ENCODE results near the gene DOCK4. TPM values are rescaled to one million over a fixed set of nuclear protein-coding genes. Genes with fewer than 3 reads are reported as not detected.

The DOCK4 gene
- polyA plus RNA-seq, 2 of the 4 experiments (the other 2 are of a cell fraction) = 13.7 to 15.7 TPM

DNA sequence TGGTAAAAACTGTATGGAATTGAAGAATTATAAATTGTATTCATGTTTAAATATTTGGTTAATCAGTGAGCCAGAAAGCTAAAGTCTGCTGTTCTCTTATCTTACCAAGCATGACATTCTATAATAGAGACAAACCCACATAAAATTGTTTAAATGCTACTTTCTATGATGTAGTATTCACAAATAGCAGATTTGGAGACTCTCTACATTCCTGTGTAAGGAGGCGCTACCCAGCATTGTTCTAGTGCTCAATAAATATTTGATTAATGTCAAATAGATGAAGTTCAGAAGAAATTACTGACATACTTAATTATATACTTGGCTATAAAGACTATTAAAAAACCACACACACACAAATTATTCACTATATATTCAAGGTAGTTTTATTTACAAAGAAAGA, 49.8 kb downstream of the DOCK4 start:
- no peaks in the 10 kb centered on the region for H3K9me3 ChIP-seq
- FAIRE-seq = no peak
- ChIA-PET CTCF (no interaction called here), POLR2A (interaction anchor here (0.6 kb wide), 1 partner anchor 99 kb away, joined by 3 read pairs; no protein-coding TSS in a partner anchor)
- ATAC-seq = no peak
- H3K4me1 ChIP-seq = peaks cover 26% of the 10 kb centered on the region
- DNase-seq (ENCODE audit: low read depth in 1 of 2, low spot score in 1 of 2) = no peak
- H3K4me2 ChIP-seq = no peak overlapping the region
- no peak for TF ChIP-seq NFE2L2 (conservative IDR thresholded peaks at IDR 0.05; ENCODE audit: low read length)
- no peak for TF ChIP-seq CBX2 (IDR thresholded peaks at IDR 0.05; ENCODE audit: borderline replicate concordance, low read depth)
- TF ChIP-seq POLR2AphosphoS2 (conservative IDR thresholded peaks at IDR 0.05; ENCODE audit: low read length) = no peak
- no peak for TF ChIP-seq EP300 (IDR thresholded peaks at IDR 0.05)
- TF ChIP-seq MAFK (IDR thresholded peaks at IDR 0.05; ENCODE audit: partially characterized antibody) = no peak
- no peak for TF ChIP-seq HEYL (CRISPR knock-in tag; IDR thresholded peaks at IDR 0.05)
- TF ChIP-seq CHD2 (IDR thresholded peaks at IDR 0.05; ENCODE audit: low read length, partially characterized antibody) = no peak
- no peak for TF ChIP-seq ZNF302 (CRISPR knock-in tag; IDR thresholded peaks at IDR 0.05)
- TF ChIP-seq HDAC2 (IDR thresholded peaks at IDR 0.05) = no peak
- TF ChIP-seq SMC3 (IDR thresholded peaks at IDR 0.05) = no peak
- TF ChIP-seq NPAS2 (CRISPR knock-in tag; IDR thresholded peaks at IDR 0.05; ENCODE audit: borderline replicate concordance) = no peak
- TF ChIP-seq, protein P1, sequence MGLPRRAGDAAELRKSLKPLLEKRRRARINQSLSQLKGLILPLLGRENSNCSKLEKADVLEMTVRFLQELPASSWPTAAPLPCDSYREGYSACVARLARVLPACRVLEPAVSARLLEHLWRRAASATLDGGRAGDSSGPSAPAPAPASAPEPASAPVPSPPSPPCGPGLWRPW (IDR thresholded peaks at IDR 0.05) = no peak
- TF ChIP-seq FOSL2 (IDR thresholded peaks at IDR 0.05) = no peak
- TF ChIP-seq FOSL2 (CRISPR knock-in tag; IDR thresholded peaks at IDR 0.05) = no peak
- TF ChIP-seq, protein P2, sequence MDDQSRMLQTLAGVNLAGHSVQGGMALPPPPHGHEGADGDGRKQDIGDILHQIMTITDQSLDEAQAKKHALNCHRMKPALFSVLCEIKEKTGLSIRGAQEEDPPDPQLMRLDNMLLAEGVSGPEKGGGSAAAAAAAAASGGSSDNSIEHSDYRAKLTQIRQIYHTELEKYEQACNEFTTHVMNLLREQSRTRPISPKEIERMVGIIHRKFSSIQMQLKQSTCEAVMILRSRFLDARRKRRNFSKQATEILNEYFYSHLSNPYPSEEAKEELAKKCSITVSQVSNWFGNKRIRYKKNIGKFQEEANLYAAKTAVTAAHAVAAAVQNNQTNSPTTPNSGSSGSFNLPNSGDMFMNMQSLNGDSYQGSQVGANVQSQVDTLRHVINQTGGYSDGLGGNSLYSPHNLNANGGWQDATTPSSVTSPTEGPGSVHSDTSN (IDR thresholded peaks at IDR 0.05) = no peak
- no peak for TF ChIP-seq MAZ (IDR thresholded peaks at IDR 0.05; ENCODE audit: borderline replicate concordance, low read depth, low read length)
- H3K4me3 ChIP-seq = no peak overlapping the region
- H3K27ac ChIP-seq = no peak overlapping the region
- WGBS (ENCODE audit: missing lambda C conversion rate) = 83% methylated on average over 1 of the region's 1 CpG

DNA sequence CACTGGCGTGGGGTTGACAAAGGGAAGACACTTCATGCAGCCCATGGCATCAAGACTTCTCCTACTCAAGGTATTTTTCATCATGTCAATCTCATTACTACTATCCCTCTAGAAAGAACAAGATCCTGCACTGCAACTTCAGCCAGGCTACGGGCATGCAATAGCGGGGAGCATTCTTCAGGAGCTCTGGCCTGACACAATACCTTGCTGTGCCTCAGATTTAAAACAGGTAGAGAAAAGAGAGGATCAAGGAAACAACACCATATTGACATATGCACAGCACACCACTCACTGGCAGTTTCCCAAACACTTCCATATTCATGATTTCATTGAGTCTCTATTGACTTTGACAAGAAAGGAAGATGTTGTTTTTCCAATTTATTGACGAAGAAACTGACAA, 51.5 kb downstream of the DOCK4 start:
- H3K9me3 ChIP-seq = no peaks in the 10 kb centered on the region
- no peak for DNase-seq (ENCODE audit: low read depth in 1 of 2, low spot score in 1 of 2)
- CTCF ChIA-PET = interaction anchor here (0.8 kb wide), 1 partner anchor 10 kb away, joined by 3 read pairs; no protein-coding TSS in a partner anchor
- no peak overlapping the region for H3K27ac ChIP-seq
- TF ChIP-seq FOXS1 (CRISPR knock-in tag; IDR thresholded peaks at IDR 0.05) (no peak), RCOR1 (IDR thresholded peaks at IDR 0.05; ENCODE audit: low read depth, low read length) (no peak), MYC (IDR thresholded peaks at IDR 0.05; ENCODE audit: borderline replicate concordance, low read length) (no peak), EHF (CRISPR knock-in tag; IDR thresholded peaks at IDR 0.05) (no peak), NPAS2 (CRISPR knock-in tag; IDR thresholded peaks at IDR 0.05; ENCODE audit: borderline replicate concordance) (no peak), JUN (IDR thresholded peaks at IDR 0.05) (no peak), RFX5 (IDR thresholded peaks at IDR 0.05) (no peak), ZC3H11A (IDR thresholded peaks at IDR 0.05) (no peak), POLR2A (IDR thresholded peaks at IDR 0.05; ENCODE audit: low read length) (no peak), EHMT2 (IDR thresholded peaks at IDR 0.05; ENCODE audit: low read depth) (no peak), NFE2L2 (conservative IDR thresholded peaks at IDR 0.05; ENCODE audit: low read length) (no peak)
- TF ChIP-seq, protein P3, sequence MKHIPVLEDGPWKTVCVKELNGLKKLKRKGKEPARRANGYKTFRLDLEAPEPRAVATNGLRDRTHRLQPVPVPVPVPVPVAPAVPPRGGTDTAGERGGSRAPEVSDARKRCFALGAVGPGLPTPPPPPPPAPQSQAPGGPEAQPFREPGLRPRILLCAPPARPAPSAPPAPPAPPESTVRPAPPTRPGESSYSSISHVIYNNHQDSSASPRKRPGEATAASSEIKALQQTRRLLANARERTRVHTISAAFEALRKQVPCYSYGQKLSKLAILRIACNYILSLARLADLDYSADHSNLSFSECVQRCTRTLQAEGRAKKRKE (CRISPR knock-in tag; IDR thresholded peaks at IDR 0.05; ENCODE audit: low read depth) = no peak
- FAIRE-seq = no peak
- POLR2A ChIA-PET = no interaction called here
- peaks cover 15% of the 10 kb centered on the region for H3K4me1 ChIP-seq
- WGBS (ENCODE audit: missing lambda C conversion rate) = 74% methylated on average over 4 of the region's 4 CpGs
- no peak overlapping the region for H3K4me2 ChIP-seq
- ATAC-seq = no peak
- H3K4me3 ChIP-seq = no peak overlapping the region
